Ectodermal cell (in vitro differentiated cells): ENCODE measurements around the gene SMDT1.
"Not testable (repeated sequence)": the region's sequence is repeated elsewhere in the genome, so short reads cannot be mapped to it uniquely, and the experiment has no call there.

Source experiments
- H3K27ac ChIP-seq: 2 replicates; pipeline ENCODE4 v1.7.0; 2013; ENCODE audit warnings: mild to moderate bottlenecking, low read depth, low read length; ENCODE audit not compliant: insufficient read depth, poor library complexity, severe bottlenecking
- H3K27me3 ChIP-seq: 2 replicates; pipeline ENCODE4 v1.7.0; 2013; ENCODE audit warnings: mild to moderate bottlenecking, low read length; ENCODE audit not compliant: insufficient read depth, control insufficient read depth, poor library complexity, severe bottlenecking
- H3K36me3 ChIP-seq: one replicate; pipeline ENCODE4 v1.7.0; 2013; ENCODE audit warnings: low read length; ENCODE audit not compliant: control insufficient read depth, insufficient read depth
- H3K4me1 ChIP-seq: one replicate; pipeline ENCODE4 v1.7.0; 2013; ENCODE audit warnings: low read length; ENCODE audit not compliant: control insufficient read depth, insufficient read depth
- H3K4me3 ChIP-seq: 2 replicates; pipeline ENCODE4 v1.7.0; 2013; ENCODE audit warnings: low read depth, low read length, control low read depth; ENCODE audit not compliant: insufficient read depth
- H3K9me3 ChIP-seq: 2 replicates; pipeline ENCODE4 v1.7.0; 2013; ENCODE audit warnings: mild to moderate bottlenecking, low read length, moderate library complexity; ENCODE audit not compliant: control insufficient read depth
- WGBS, 2 experiments: methylation state at CpG; one replicate each; pipeline ENCODE4 v1.1.7; 2013; ENCODE audit warnings: missing lambda C conversion rate in 2 of 2; 5-methylcytosine and 5-hydroxymethylcytosine counted together

Gene SMDT1

DNA sequence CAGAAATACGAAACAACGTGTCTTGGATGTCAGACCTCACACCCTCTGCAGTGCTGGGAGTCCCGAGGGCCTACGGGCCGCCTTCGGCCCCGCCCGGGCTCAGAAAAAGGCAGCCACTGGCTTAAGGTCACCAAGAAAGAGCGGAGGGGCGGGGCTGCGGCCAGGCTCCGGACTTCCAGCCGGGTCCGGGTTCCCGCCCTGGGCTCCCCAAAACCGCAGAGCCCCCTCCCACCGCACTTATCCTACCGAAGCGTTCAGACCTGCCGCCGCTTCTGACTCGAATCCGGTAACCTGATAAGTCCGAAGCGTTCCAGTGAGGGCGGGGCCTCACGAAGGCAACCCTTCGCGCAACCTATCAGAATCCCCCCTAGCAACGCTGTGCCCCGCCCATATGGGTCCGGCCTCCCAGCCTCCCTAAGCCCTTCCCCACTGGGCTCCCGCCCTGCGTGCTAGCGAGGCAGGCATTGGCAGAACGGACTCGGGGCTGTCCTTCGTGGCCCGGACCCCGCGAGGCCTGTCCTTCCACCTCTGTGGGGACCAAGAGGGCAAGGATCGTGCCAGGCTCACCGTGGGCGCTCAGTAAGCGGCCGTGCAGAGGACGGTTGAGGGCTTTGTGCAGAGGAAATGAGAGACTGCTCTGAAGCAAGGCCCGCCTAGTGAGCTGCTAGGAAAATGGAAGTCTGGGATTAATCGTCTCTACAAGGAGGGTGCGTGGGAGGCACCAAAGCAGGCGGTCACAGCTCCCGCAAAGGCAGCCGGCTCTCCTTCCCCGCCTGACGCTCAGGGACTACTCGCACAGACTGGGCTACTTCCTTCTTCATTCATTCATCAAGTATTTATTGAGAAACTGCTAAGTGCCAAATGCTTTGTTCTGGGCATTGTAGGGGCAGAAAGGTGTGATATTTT lies 8.7 kb upstream of the SMDT1 start, which contains the start of gene NAGA:
NAGA (minus strand) TSS at position 296 of the 906 bp plus-strand sequence. CDS start 515 bp downstream, outside the sequence.
- Histone ChIP-seq H3K9me3 (no peaks in the 10 kb centered on the region), H3K36me3 (no peaks in the 10 kb centered on the region), H3K4me1 (peaks cover 3% of the 10 kb centered on the region), H3K4me3 (peak within 1 kb of the TSS; percentile 57), H3K27ac (no peak within 1 kb of the TSS), H3K27me3 (peaks cover 10% of the 10 kb centered on the region)
- 3% methylated on average over 56 of the region's 56 CpGs for WGBS, 2 experiments

DNA sequence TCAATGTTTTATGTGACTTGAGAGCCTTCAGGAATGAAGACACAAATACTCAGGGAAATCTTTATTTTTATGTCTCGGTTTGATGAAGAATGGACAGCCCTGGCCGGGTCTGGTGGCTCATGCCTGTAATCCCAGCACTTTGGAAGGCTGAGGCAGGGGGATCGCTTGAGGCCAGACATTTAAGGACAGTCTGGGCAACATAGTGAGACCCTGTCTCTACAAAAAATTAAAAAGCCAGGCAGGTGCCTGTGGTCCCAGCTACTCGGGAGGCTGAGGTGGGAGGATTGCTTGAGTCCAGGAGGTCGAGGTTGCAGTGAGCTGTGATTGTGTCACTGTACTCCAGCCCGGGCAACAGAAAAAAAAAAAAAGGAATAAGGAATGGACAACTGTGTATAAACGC lies 8.0 kb upstream of the SMDT1 start:
- peak overlapping the region; percentile 57 for H3K4me3 ChIP-seq
- H3K4me1 ChIP-seq, H3K27ac ChIP-seq, H3K36me3 ChIP-seq, H3K9me3 ChIP-seq, H3K27me3 ChIP-seq: not testable (repeated sequence)
- WGBS, 2 experiments: 91 to 92% methylated on average over 7 of the region's 7 CpGs

DNA sequence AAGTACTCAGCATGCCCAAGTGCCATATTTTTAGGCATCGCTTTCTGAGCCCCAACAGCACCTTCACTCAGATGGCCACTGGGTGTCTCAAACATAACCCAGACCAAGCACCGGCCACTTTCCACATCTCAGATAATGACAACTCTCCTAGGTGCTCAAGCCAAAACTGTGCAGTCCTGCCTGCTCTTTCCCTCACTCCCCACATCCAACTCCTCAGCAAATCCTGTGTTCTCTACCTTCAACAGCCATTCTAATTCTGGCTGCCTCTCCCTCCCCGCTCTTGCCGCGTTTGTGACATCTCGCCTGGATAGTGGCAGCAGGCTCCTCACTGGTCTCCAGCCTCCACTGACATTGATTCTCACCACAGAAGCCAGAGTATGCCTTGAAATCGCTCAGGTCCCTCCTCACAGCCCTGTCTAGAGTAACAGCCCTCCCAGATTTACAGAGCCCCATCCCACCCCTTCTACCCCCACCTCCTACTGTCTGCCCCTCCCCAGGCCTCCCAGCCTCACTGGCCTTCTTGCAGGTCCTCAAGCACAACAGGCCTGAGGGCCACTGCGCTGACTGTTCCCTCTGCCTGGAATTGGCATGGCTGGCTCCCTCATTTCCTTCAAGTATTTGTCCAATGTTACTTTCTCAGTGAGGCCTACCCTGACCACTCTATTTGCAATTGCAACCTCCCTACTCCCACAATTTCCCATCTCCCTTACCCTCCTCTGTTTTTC lies 6.7 kb upstream of the SMDT1 start:
- WGBS, 2 experiments: 79 to 81% methylated on average over 8 of the region's 8 CpGs
- Histone ChIP-seq H3K4me1 (peaks cover 3% of the 10 kb centered on the region), H3K27me3 (peaks cover 10% of the 10 kb centered on the region), H3K27ac (no peak overlapping the region), H3K36me3 (no peaks in the 10 kb centered on the region), H3K4me3 (no peak overlapping the region), H3K9me3 (no peaks in the 10 kb centered on the region)

DNA sequence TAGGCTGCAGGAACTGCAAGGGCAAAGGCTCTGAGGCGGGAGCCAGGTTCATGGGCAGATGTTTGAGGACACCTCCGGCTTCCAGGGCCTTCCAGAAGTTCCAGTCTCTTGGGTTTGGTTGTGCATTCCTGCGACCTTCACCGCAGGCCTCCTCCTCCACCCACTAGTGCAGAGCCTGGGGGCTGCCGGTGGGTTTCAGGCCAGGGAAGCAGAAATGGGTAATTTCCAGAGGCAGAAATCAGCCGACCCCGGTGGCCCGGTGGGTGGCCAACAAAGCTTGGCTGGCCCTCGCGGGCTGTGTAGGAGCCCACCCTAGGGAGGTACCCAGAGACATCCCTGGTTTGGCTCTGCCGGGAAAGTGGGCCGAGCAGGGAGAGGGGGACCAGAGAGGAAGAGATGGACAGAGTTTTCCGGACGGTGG lies 5.9 kb upstream of the SMDT1 start:
- Histone ChIP-seq H3K27me3 (peaks cover 10% of the 10 kb centered on the region), H3K36me3 (no peaks in the 10 kb centered on the region), H3K9me3 (no peaks in the 10 kb centered on the region), H3K27ac (no peak overlapping the region), H3K4me1 (peaks cover 3% of the 10 kb centered on the region), H3K4me3 (no peak overlapping the region)
- 88% methylated on average over 14 of the region's 14 CpGs for WGBS, 2 experiments

DNA sequence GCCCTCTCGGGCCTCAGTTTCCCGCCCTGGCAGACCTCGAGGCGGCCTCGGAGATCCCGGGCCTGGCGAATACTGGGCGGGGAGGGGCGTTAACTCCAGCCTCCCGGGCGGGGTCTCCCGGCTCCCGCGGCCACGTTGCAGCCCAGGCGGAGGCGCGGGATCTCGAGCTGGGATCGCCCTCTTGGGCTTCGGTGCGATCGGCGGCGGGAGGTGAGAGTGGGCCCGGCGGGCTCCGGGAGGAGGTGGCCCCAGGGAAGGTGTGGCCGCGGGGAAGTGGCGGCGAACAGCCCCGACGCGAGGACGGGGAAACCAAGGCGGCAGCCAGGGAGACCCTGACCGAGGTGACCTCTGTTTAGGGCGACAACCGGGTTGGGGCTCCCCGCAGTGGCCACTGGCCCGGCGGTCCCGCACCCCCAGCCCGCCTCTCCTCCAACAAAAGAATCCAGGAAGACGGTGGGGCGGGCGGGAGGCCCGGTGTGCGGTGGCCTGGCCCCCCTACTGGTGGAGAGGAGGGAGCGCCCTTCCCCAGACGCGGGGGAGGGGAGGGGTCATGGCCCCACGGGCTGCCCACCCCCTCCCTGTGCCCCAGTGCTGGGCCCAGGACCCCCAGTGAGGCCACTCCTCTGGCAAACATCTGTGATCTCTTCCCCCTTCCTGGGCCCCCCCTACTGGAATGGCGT lies 5.2 kb upstream of the SMDT1 start, which contains the start of gene PHETA2:
PHETA2 (plus strand) TSS at position 117 of the 680 bp plus-strand sequence. CDS start 3,046 bp downstream, outside the sequence.
- H3K27me3 ChIP-seq: peaks cover 10% of the 10 kb centered on the region
- H3K4me3 ChIP-seq: peak within 1 kb of the TSS; percentile 36
- H3K9me3 ChIP-seq: no peaks in the 10 kb centered on the region
- WGBS, 2 experiments: 14 to 15% methylated on average over 55 of the region's 55 CpGs
- H3K4me1 ChIP-seq: peaks cover 6% of the 10 kb centered on the region
- no peak within 1 kb of the TSS for H3K27ac ChIP-seq
- H3K36me3 ChIP-seq: no peaks in the 10 kb centered on the region

DNA sequence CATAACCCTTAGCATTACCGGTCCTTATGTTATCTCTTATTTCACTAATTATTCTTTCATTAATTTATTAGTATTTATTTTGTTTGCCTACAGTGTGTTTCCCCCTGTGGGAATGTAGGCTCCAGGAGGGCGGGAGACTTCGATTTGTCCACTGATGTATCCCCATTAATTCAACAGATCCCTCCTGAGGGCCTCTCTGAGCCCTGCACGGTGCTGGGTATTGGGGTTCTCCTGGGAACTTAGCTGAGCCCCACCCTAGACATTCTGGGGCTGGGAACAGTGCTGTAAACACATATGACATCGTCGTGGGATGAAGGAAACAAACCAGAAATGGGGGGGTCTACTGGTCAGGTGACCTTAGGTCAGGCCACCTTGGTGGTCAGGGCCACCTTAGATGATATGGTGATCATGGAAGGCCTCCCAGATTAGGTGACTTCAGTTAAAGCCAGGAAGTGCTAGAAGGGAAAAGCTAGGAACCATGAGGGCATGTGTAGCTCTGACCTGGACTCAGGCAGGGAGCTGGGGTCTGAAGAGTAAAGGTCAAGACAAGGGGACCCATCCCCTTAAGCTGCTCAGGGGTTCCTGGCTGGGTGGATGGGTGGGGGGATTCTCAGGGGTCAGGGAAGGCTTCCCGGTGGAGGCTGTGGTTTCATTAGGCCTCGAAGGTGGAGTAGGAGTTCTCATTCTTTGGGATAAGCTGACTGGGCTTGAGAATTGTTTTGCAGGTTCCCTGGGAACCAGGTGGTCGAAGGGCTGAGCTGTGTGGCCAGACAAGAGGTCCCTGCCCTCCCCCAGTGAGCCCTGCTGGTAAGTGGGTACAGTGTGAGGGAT lies 4.4 kb upstream of the SMDT1 start:
- H3K9me3 ChIP-seq: no peaks in the 10 kb centered on the region
- WGBS, 2 experiments: 96 to 97% methylated on average over 8 of the region's 9 CpGs
- peaks cover 10% of the 10 kb centered on the region for H3K27me3 ChIP-seq
- H3K4me1 ChIP-seq: peaks cover 3% of the 10 kb centered on the region
- H3K36me3 ChIP-seq: no peaks in the 10 kb centered on the region
- no peak overlapping the region for H3K4me3 ChIP-seq
- H3K27ac ChIP-seq: no peak overlapping the region

DNA sequence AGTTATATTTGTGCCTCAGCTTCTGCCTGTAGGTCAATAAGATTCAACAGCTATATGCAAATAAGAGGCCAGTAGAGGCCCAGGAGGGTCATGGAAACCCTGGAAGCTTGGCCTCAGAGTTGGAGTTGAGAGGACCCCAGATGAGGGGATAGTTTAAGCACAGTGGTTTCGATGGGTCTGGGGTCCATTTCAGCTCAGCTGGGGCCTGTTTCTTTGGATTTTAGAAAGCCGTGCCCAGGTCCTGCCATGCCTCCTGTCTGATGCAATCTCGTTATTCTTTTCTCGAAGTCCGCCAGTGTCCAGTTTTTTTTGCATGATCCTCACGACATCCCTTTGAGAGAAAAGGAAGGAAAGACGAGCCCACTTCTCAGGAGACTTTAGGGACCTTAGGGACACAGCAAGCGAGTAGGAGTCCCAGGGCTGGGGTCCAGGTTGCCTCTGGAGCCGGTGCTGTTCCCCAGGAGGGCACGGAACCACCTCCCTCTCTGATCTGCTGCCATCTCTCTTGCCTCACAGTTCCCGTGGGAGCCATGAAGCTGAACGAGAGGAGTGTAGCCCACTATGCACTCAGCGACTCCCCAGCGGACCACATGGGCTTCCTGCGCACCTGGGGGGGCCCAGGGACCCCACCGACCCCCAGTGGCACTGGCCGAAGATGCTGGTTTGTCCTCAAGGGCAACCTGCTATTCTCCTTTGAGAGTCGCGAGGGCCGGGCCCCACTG lies 2.6 kb upstream of the SMDT1 start:
- Histone ChIP-seq H3K27ac (no peak overlapping the region), H3K9me3 (no peaks in the 10 kb centered on the region), H3K4me1 (peaks cover 3% of the 10 kb centered on the region), H3K36me3 (no peaks in the 10 kb centered on the region), H3K27me3 (peaks cover 10% of the 10 kb centered on the region), H3K4me3 (no peak overlapping the region)
- WGBS, 2 experiments: 91 to 94% methylated on average over 20 of the region's 20 CpGs

DNA sequence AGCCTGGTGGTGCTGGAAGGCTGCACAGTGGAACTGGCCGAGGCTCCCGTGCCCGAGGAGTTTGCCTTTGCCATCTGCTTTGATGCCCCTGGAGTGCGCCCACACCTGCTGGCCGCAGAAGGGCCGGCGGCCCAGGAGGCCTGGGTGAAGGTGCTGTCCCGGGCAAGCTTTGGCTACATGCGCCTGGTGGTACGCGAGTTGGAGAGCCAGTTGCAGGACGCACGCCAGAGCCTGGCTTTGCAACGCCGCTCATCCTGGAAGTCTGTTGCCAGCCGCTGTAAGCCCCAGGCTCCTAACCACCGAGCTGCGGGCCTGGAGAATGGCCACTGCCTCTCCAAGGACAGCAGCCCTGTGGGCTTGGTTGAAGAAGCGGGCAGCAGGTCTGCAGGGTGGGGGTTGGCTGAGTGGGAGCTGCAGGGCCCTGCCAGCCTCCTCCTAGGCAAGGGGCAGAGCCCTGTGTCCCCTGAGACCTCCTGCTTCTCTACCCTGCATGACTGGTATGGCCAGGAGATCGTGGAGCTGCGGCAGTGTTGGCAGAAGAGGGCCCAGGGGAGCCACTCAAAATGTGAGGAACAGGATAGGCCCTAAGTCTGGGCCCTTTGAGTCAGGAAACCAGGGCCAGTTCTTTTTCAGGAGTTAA lies 1.9 kb upstream of the SMDT1 start:
- no peaks in the 10 kb centered on the region for H3K9me3 ChIP-seq
- 92 to 93% methylated on average over 21 of the region's 21 CpGs for WGBS, 2 experiments
- peaks cover 3% of the 10 kb centered on the region for H3K4me1 ChIP-seq
- no peaks in the 10 kb centered on the region for H3K36me3 ChIP-seq
- no peak overlapping the region for H3K27ac ChIP-seq
- H3K4me3 ChIP-seq: no peak overlapping the region
- H3K27me3 ChIP-seq: peaks cover 10% of the 10 kb centered on the region
